K562 (cell line): Measurements from ENCODE around the gene USP22. TPM values are rescaled to one million over a fixed set of nuclear protein-coding genes. Genes with fewer than 3 reads are reported as not detected.

ENCODE experiments used
- CSDE1 ChIP-seq, 2 experiments: fragments of 450-650 bp; IDR thresholded peaks; 2 replicates each; pipeline ENCODE4 v1.6.1; 2016; ENCODE audit warnings: mild to moderate bottlenecking in 1 of 2
- CTCFL ChIP-seq: IDR thresholded peaks from 2 replicates; pipeline ENCODE4 v1.6.1; 2011; ENCODE audit warnings: borderline replicate concordance, low read depth, mild to moderate bottlenecking, moderate library complexity, low read length; ENCODE audit not compliant: insufficient read depth, poor library complexity, severe bottlenecking
- ERF ChIP-seq: fragments of 450-650 bp; formaldehyde crosslinking; IDR thresholded peaks from 2 replicates; pipeline ENCODE4 v1.4.0; 2020; ENCODE audit warnings: mild to moderate bottlenecking, mixed read lengths
- ETV1 ChIP-seq: fragments of 450-650 bp; conservative IDR thresholded peaks from 2 replicates; pipeline ENCODE4 v1.6.1; 2016; ENCODE audit warnings: missing genetic modification characterization, control low read depth, low read depth, missing compliant biosample characterization
- FOXP1 ChIP-seq: sonication (generic); formaldehyde crosslinking; IDR thresholded peaks from 2 replicates; pipeline ENCODE4 v1.8.0; 2022; ENCODE audit warnings: mild to moderate bottlenecking, missing genetic modification reagents
- HMGN3 ChIP-seq: IDR thresholded peaks from 2 replicates; pipeline ENCODE4 v1.6.1; 2011; ENCODE audit warnings: borderline replicate concordance, low read depth, mild to moderate bottlenecking, mixed read lengths, low read length; ENCODE audit not compliant: insufficient read length; ENCODE audit errors: extremely low read depth
- KLF13 ChIP-seq: fragments of 450-650 bp; IDR thresholded peaks from 2 replicates; pipeline ENCODE4 v1.6.1; 2016; ENCODE audit warnings: missing genetic modification characterization, low read depth, mild to moderate bottlenecking, missing compliant biosample characterization, moderate library complexity, borderline replicate concordance
- PHF21A ChIP-seq: fragments of 450-650 bp; IDR thresholded peaks from 2 replicates; pipeline ENCODE4 v1.6.1; 2017; ENCODE audit warnings: low read depth, borderline replicate concordance
- PHTF2 ChIP-seq: fragments of 250-450 bp; sonication (Bioruptor Pico); IDR thresholded peaks from 2 replicates; pipeline ENCODE4 v1.5.0; 2021; ENCODE audit warnings: mild to moderate bottlenecking
- RAD21 ChIP-seq, 2 experiments: fragments of 250-450 bp in 1 of 2; fragments of 450-650 bp in 1 of 2; sonication (Bioruptor Pico) in 1 of 2; formaldehyde crosslinking in 1 of 2; IDR thresholded peaks in 1 of 2; conservative IDR thresholded peaks in 1 of 2; 2 replicates each; pipeline versions ENCODE4 v1.4.0 to v1.8.0; 2020 to 2022; ENCODE audit warnings: mild to moderate bottlenecking in 2 of 2, moderate library complexity in 1 of 2
- RB1 ChIP-seq: fragments of 450-650 bp; IDR thresholded peaks from 2 replicates; pipeline ENCODE4 v1.6.1; 2017; ENCODE audit warnings: low read depth, mild to moderate bottlenecking
- RNF2 ChIP-seq: sonication (generic); IDR thresholded peaks from 2 replicates; pipeline ENCODE4 v1.6.1; 2016
- SUPT5H ChIP-seq: fragments of 450-650 bp; IDR thresholded peaks from 2 replicates; pipeline ENCODE4 v1.6.1; 2016
- TAF1 ChIP-seq: IDR thresholded peaks from 2 replicates; pipeline ENCODE4 v1.6.1; 2011; ENCODE audit warnings: mild to moderate bottlenecking, low read length, moderate library complexity; ENCODE audit not compliant: insufficient read depth, control insufficient read depth, severe bottlenecking; ENCODE audit errors: extremely low read depth
- TRIM28 ChIP-seq: fragments of 450-650 bp; IDR thresholded peaks from 2 replicates; pipeline ENCODE4 v1.6.1; 2017
- ZBTB1 ChIP-seq: sonication (generic); formaldehyde crosslinking; IDR thresholded peaks from 2 replicates; pipeline ENCODE4 v1.8.1; 2023; ENCODE audit warnings: missing genetic modification reagents, low read depth, mild to moderate bottlenecking, borderline replicate concordance
- ZBTB33 ChIP-seq: sonication (generic); formaldehyde crosslinking; IDR thresholded peaks from 2 replicates; pipeline ENCODE4 v1.8.1; 2023; ENCODE audit warnings: mild to moderate bottlenecking, missing genetic modification reagents
- ZC3H11A ChIP-seq: IDR thresholded peaks from 2 replicates; pipeline ENCODE4 v1.6.1; 2012; ENCODE audit warnings: low read depth, low read length, improper control_type of control experiment
- polyA plus RNA-seq, 8 experiments: library from polyadenylated mRNA; depleted of rRNA in 4 of 8; stranded (reverse) in 5 of 8; unstranded in 3 of 8; fragments of >200 nt; fragmentation: Nextera tagmentation in 2 of 8; fragmentation: Illumina TruSeq in 1 of 8; extraction: Ambion mirVana in 2 of 8; extraction: Trizol in 1 of 8; gene quantifications; 2 replicates each; pipeline versions ENCODE4 v1.2.1 to v1.2.3, GENCODE V29; 2011 to 2014; ENCODE audit warnings: inconsistent platforms in 1 of 8, missing spikeins in 1 of 8
- total RNA-seq, 7 experiments: library from RNA; depleted of rRNA in 6 of 7; stranded (reverse); fragments of >200 nt in 6 of 7; fragmentation: Illumina TruSeq in 2 of 7; extraction: Trizol in 2 of 7; gene quantifications; 2 replicates each; pipeline versions ENCODE4 v1.2.1 to v1.2.3, GENCODE V29; 2011 to 2021; ENCODE audit warnings: low replicate concordance in 1 of 7
- TF ChIP-seq, protein P1 (sequence below): fragments of 250-450 bp; sonication (Bioruptor Pico); IDR thresholded peaks from 2 replicates; pipeline ENCODE4 v1.4.0; 2020; ENCODE audit warnings: borderline replicate concordance

USP22 gene
- total and polyA plus RNA-seq, 9 of the 15 experiments (the other 6 are each of a cell fraction or from before 2014, with no cell fraction given), result 6.5 to 113 (median 58.9) TPM

DNA sequence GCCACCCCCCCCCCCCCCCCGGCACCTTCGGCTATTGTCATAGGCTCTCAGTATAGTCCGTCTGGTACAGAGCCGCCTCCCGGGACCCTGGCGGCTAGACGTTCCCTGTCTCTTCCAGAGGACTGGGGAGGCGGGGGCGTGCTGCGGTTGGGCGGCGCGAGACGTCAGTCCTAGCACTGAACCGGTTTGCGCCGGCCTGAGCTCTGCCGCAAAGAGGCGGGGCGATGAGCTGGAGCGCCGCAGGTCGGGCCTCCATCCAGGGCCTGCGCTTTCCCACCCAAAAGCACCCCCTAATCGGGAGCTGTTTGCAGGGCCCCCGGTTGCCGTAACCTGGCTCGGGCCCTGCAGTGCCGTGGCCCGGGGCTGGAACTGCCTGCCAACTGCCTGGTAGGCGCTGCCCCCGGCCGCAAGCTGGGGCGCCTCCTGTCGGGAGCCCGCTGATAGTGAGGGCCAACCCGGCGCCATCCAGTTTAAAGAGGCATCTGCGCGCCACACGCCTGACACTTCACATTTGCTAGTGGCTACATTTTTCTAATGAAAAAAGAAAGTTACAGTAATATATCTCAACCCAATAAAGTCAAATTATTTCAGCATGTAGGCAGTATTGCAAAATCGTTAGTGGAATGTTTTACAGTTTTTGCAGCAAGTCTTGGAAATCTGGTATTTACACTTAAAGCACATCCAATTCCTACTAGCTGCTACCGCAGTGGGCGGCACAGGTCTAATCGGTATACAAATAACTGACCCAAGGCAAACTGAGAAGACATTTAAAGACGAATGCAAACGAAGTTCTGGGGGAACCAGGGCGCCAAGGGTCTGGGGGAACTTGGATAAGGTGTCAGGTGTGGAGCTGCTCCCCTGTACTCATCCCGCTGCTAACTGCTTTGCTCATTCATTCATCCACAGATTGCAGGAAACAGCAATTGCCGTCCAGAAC lies 753 bp upstream of the USP22 start (continued):
- TF ChIP-seq CTCFL (peak; percentile 95), FOXP1 (CRISPR knock-in tag) (no peak), ETV1 (no peak), CSDE1 (IDR thresholded peaks at IDR 0.05) (no peak), TAF1 (peak; percentile 20), KLF13 (tag) (0 out of 2 replicates have a peak, but pooled peaks have one; percentile 18), ZBTB1 (CRISPR knock-in tag) (0 out of 2 replicates have a peak, but pooled peaks have one; percentile 20), RB1 (peak; percentile 87), TRIM28 (no peak), RAD21 (CRISPR knock-in tag; conservative IDR thresholded peaks at IDR 0.05 in 1 of 2, IDR thresholded peaks at IDR 0.05 in 1 of 2) (peak; percentile 39 to 42), PHF21A (no peak), SUPT5H (peak; percentile 80), PHTF2 (CRISPR knock-in tag) (no peak), ZBTB33 (peak; percentile 43; the same call in 1 of the 2 replicates), ERF (peak; percentile 85; the same call in 1 of the 2 replicates), HMGN3 (peak; percentile 55), RNF2 (peak; percentile 36; the same call in 1 of the 2 replicates), ZC3H11A (no peak)
- TF ChIP-seq, protein P1, sequence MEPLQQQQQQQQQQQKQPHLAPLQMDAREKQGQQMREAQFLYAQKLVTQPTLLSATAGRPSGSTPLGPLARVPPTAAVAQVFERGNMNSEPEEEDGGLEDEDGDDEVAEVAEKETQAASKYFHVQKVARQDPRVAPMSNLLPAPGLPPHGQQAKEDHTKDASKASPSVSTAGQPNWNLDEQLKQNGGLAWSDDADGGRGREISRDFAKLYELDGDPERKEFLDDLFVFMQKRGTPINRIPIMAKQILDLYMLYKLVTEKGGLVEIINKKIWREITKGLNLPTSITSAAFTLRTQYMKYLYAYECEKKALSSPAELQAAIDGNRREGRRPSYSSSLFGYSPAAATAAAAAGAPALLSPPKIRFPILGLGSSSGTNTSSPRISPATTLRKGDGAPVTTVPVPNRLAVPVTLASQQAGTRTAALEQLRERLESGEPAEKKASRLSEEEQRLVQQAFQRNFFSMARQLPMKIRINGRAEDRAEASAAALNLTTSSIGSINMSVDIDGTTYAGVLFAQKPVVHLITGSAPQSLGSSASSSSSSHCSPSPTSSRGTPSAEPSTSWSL, result no peak
